OCI-M1 (cell line): ENCODE data around the gene TMEM154.
A peak's percentile ranks its signal among the peaks of the same experiment; 100 is the strongest.

ENCODE experiments used
- DNase-seq: peaks from one replicate; lab custom pipeline; 2025; lab: John Stamatoyannopoulos, UW

Gene TMEM154

DNA sequence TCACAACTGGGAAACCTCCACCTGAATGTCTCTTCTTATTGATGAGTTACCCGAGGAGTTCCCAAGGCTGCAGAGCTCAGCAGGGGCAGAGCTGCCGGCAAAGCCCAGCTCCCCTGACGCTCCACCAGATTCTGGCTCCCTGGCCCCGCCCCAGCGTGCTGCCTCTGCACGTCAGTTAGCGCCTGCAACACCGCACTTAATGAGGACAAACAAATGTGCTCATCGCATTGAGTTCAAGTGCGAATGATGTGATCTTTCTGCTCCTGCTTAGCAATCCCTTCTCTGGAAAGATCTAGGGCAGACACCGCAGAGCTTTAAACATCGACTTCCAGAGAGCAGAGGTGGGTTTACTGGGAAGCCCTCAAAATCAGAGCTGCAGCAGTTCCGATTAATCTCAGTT is 88.4 kb downstream of the TMEM154 start:
- DNase-seq, result no peak

DNA sequence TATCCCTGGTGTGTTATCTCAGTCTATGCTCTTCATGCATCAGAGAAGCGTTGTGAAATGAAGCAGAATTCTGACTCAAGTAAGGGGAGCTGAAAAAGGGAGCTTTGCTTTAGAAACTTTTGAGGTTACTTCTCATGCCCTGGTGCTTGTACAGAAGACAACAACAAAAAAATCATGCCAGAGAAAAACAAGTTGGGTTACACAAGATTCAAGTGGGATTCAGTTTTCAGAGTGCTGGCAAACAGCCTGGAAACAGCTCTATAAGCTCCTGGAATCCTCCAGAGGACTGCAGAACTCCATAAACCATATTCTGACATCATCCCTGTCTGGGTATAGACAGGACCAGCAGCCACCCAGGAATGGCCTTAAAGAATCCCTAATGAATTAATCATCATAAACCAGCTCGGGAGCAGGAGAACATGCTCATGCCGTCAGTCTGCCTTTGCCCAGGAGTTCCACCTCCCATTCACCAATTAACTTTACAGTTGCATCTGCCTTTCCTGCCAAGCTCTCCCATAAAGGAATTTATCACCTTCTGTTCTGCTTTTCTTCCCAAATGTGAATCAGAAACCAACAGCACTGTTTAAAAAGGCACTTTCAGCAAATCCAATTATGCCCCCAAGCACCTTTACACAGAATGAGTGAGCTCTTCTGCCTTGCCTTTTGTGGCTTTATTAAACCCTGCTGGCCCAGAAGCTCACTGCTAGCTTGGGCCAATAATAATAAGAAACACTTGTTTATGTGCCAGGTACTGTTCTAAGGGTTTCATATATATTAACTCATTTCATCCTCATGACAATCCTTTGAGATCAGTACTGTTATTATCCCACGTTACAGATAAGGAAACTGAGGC is 89.4 kb downstream of the TMEM154 start:
- no peak for DNase-seq

DNA sequence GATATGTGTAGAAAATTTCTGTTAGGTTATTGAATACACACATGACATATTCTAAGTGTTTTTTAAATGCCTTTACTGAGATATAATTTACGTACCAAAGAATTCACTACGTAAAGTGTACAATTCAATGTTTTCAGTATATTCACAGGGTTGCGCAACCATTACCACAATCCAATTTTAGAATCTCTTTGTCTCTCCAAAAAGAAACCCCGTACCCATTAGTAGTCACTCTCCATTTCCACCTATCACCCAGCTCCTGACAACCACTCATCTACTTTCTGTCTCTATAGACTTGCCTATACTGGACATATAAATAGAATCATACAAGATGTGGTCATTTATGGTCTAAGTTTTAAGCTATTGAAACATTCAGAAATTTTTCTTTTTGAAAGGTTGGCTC is 90.9 kb downstream of the TMEM154 start:
- peak; percentile 66 for DNase-seq

DNA sequence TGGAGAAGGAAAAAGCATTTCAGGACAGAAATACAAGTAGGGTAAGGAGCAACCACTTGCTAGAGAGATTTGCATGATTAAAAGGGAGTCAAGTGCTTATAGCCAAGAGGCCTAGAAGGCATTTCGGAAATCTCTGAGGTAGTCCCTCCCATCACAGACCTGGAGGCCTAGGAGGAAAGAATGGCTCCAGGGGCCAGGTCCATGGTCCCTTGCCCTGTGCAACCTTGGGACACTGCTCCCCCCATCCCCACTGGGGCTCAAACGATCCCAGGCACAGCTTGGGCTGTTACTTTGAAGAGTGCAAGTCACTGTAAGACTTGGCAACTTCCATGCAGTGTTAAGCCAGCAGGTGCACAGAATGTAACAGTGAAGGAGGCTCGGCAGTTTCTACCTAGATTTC is 92.7 kb downstream of the TMEM154 start:
- no peak for DNase-seq

DNA sequence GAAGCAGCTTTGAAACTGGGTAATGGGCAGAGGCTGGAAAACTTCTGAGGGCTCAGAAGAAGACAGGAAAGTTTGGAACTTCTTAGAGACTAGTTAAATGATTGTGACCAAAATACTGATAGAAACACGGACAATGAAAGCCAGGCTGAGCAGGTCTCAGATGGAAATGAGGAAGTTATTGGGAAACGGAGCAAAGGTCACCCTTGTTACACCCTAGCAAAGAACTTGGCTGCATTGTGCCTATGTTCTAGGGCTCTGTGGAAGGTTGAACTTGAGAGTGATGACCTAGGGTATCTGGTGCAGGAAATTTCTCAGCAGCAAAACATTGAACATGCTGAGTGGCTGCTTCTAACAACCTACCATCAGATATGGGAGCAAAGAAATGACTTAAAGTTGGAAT is 93.1 kb downstream of the TMEM154 start:
- peak; percentile 70 for DNase-seq

DNA sequence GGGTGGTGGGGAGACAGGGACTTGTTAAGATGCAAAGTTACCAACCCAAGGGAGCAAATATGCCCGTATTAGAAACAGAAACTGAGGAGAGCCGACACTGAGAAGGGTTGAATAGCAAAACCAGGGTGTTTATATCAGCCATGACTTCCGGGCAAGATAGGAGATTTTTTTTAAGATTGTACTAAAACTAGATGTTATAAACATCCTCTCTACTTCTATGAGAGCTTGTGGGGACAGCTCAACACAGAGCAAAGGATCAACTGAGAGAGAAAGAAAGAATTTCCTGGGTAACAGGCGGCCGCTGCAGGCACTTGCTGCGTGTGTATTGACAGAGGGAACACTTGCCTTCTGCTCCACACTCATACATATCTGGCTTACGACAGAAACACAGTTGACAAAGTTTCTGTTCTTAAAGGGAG is 94.8 kb downstream of the TMEM154 start:
- peak; percentile 24 for DNase-seq

DNA sequence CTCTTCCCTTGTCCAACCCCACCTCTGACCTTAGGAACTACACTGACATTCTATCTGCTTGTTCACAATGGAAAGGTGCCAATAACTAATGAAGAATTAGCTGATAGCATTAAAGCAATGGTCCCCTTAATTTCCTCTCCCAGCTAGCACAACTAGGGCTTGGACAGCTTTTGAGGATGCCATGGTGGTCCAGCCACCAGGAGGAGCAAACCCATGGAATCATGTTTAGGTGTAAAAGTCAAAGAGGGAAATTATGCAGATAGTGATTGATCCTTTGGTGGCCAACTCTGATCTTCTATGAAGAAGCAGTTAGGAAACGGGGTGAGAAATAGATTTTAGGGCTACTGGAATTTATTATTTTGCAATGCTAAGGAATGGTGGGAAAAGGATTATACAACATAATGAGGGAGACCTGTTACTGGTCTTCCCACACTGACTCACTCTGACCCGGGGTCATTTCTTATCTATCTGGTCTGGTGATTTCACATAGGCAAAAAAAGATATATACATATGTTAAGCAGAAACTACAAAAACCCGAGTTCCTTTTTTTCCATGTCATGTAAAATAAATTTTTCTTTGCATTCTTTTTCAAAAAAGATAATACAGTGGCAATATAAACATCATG is 98.1 kb downstream of the TMEM154 start:
- DNase-seq, result peak; percentile 78

DNA sequence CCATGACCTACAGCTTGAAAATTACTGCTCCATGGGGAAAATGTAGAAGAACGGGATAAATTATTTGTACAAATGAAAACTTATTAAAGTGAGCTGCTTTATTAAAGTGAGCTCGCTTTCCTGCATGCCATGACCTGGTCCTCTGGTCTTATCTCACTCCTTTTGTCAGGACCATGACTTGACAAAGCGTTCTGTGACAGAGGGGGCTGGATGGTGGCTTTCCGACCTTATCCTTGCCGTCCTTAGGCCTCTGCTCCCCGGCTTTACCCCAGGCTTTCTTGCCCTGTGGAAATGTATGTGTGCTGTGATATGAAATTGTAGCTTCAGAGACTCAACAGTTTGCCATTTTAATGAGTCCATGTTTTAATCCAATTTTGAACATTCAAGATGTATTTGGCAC is 99.9 kb downstream of the TMEM154 start:
- DNase-seq, result peak; percentile 50

DNA sequence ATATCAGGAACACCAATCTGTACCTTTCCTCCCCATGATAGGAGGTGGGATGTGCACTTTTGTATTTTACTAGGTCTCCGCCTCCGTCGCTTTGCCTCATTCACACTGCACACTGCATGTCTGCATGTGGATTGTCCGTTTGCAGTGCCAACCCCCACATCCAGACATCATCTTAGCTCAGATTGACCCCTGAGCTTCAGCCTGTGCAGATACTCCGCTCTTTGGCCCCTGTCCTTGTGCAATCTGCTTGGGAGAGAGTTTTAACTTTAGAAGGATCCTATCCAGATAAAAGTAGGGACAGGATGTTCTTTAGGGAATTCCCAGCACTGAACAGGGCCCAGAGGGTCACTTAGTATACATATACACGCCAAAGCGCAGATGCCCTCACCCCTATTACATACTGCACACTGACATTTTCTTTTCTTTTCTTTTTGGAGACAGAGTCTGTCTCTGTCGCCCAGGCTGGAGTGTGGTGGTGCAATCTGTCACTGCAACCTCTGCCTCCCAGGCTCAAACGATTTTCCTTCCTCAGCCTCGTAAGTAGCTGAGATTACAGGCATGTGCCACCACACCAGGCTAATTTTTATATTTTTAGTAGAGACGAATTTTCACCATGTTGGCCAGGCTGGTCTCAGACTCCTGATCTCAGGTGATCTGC is 100.6 kb downstream of the TMEM154 start:
- no peak for DNase-seq

DNA sequence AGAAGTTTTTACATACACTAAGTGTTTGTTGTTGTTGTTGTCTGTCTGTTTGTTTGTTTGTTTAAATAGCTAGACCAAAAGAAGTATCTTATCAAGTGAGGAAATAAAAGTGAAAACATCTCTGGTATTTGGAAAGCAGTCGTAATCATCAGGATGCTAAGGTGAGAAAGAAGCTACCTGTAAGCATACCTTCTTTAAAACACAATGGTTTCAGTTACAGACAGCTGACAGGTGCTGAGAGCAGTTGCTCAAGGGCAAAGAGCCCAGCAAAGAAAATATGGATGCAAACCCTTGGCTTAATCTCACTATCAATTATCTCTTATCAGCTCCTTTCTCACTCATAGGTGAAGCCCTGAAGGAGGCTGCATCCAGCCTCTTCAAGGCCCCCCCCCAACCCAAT is 101.1 kb downstream of the TMEM154 start:
- DNase-seq, result no peak

DNA sequence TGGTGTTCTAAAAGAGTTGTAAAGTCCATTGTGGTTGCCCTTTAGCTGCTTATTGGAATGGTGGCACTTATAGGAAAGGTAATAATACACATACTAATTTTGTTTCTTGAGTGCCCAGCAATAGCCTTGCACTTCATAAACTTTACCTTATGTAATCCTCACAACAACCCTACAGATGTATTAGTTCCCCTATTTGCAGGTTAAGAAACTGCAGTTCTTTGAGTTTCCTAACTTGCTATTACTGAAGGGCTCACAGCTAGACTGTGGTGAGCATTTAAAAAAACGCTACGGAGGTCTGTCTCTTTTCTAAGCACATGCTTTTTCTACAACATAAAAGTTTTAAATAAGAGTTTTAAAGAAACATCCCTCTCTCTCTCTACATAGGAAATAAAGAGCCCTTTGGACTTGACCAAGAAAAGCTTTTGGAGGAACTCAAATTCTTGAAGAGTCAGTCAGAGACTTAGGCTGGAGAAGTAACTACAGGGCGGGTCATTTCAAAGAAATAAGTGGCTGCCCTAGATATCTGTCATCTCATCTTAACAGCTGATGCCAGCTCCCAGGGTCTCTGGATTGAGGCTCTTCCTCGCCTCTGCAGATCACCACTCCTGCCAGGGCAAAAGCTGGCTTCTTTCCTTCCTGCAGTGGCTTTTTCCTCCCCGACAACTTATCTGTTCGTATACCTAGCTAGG is 101.9 kb downstream of the TMEM154 start:
- peak; percentile 71 for DNase-seq

DNA sequence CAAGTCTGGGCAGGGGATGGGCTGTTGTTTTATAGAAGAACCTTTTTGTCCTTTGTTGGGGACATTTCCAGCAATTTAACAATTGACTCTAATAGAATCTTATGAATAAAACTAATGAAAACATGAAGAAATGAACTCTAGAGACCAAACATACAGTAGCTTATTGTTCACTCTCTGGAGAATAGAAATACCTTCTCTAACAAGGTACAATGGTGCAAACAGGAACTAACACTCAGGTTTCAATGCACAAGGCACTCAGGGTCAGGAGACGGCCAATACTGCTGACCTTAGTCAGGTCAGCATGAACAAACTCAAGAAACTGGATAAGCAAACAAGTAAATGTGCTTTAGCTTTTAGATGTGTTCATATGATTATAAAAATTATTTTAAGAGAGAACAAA is 104.3 kb downstream of the TMEM154 start:
- no peak for DNase-seq

DNA sequence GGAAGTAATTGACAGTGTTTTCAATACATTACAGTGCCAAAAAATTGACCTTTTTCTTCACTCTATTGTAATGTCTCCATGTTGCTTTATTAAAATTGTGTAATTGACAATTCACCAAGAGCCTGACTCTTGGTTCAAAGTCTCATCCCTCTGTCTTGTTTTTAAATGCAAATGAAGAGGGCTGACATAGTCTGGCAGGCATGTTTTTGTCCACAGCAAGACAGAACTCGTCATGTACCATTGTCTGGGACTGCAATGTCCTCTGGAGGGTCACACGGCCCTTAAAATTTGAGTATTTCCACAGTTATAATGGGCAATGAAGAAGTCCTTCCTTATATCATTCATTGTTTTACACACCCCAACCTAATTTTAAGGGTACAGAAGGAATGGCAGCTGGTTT is 105.9 kb downstream of the TMEM154 start:
- no peak for DNase-seq

DNA sequence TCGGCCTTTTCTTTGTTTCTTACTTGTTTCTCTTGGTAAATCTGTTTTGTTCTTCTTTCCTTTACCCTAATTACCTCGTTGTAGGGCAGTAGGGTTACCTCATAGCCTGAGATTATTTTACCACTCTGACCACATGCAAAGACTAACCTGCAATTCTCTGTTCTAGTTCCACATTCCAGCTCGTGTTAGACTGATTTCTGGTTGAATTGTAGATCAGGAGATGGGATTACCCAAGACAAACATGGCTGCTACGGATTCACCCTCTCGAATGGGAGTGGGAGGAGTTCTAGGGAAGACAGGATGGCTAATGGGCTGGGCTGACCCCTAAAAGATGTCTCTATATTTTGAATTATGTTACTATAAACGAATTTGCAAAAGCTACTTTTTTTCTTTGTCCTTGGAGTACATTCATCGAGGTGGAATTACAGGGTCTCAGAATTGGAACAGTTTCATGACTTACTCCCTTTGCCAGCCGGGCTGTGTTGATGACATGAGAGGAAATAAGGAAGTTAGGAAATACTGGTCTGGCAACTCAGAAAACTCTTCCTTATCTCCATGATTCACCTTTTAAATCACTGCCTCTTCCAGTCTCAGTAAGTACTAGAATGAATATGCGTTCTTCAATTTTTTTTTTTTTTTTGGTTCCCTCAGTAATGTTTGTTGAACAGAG is 107.2 kb downstream of the TMEM154 start:
- peak; percentile 89 for DNase-seq

DNA sequence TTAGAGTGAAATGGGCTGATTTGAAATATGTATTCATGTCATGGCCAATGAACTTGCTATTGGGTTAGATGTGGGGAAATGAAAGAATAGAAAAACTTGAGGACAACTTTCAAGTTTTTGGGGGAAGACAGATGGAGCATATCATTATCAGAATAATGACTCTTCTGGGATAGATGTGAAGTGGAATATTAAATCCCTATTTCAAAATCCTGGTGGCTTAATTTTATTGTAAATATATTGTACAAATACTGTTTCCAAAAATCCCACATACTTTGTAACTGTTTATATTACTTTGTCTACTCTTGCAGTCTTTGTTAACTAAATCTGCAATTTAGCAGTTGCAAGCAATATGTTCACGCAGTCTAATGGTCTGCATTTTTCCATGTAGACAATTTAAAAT is 108.0 kb downstream of the TMEM154 start:
- DNase-seq, result no peak

DNA sequence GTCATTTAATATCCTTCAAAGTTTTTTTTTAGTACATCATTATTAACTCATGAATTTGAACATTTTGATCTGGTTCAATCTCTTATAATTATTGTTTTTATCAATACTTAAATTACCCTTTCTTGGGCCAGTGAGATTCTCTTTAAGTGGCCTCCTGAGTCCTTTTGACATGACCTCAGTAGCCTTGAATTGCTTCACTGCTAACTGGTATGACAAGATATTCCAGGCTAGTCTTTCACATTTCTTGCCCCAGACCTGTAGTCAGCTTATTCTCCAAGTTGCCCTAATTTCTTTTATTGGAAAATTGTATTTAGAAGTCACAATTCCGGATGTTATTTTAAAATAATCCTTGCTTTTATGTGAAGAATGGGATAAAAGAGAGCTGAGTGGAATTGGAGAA is 108.5 kb downstream of the TMEM154 start:
- DNase-seq, result no peak
